GM12892 (cell line): ENCODE results near the gene NT5C2.

Source experiments
- POLR2A ChIP-seq: IDR thresholded peaks from 2 replicates; pipeline ENCODE4 v1.6.1; 2011; ENCODE audit warnings: low read depth, low read length, control low read depth
- TAF1 ChIP-seq: IDR thresholded peaks from 2 replicates; pipeline ENCODE4 v1.6.1; 2011; ENCODE audit warnings: low read depth, mild to moderate bottlenecking, control low read depth, low read length, borderline replicate concordance

DNA sequence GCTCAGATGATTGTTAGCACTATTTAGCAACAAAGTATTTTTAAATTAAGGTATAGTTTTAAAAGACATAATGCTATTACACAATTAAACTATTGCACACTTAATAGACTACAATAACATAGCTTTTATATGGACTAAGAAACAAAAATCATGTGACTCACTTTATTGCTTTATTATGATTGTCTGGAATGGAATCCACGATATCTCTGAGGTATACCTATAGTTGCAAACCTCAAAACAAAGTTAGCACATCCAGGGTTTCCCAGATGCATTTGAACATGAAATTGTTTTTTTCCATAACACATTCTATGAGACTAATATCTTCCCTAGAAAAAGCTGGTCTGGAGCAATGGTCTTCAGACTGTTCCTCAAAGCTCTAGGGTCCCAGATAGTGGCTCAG is 34.3 kb upstream of the NT5C2 start:
- TF ChIP-seq TAF1 = no peak
- no peak for TF ChIP-seq POLR2A
